Stimulated activated CD8-positive, alpha-beta memory T cell treated with anti-CD3 and anti-CD28 coated beads, Interleukin-15, amount 100 ng/mL, for 24 hours (primary cell): ENCODE data around the gene TKT.
"Not testable (repeated sequence)": the region's sequence is repeated elsewhere in the genome, so short reads cannot be mapped to it uniquely, and the experiment has no call there.

Experiments
- DNase-seq: peaks from one replicate; pipeline ENCODE4 v3.0.0-alpha.2; 2020; ENCODE audit warnings: low read depth

TKT gene

GRCh38 chr3:53255775-53256703 is at the start of gene TKT:
Gene TKT (minus strand): TSS chr3:53256022. CDS start chr3:53255942, 80 bp downstream.
- DNase-seq = peak; percentile 58

GRCh38 chr3:53303957-53304356 is 48.1 kb upstream of the TKT start:
- DNase-seq = no peak

GRCh38 chr3:53303549-53303948 is 47.7 kb upstream of the TKT start:
- no peak for DNase-seq

- DNase-seq = no peak
Measured at GRCh38 chr3:53300826-53301225, 45.0 kb upstream of the TKT start.

GRCh38 chr3:53299611-53300023 is 43.8 kb upstream of the TKT start:
- DNase-seq = not testable (repeated sequence)

- DNase-seq = no peak
Measured at GRCh38 chr3:53295410-53295809, 39.6 kb upstream of the TKT start.

GRCh38 chr3:53293867-53294266 is 38.0 kb upstream of the TKT start:
- no peak for DNase-seq

GRCh38 chr3:53288214-53288613 is 32.4 kb upstream of the TKT start:
- no peak for DNase-seq

GRCh38 chr3:53287131-53287629 is 31.4 kb upstream of the TKT start:
- no peak for DNase-seq

- DNase-seq = no peak
Measured at GRCh38 chr3:53286727-53287126, 30.9 kb upstream of the TKT start.

GRCh38 chr3:53282581-53282980 is 26.8 kb upstream of the TKT start:
- DNase-seq = no peak

- no peak for DNase-seq
Measured at GRCh38 chr3:53278667-53279066, 22.8 kb upstream of the TKT start.

GRCh38 chr3:53274938-53275605 is 19.2 kb upstream of the TKT start:
- no peak for DNase-seq

- DNase-seq = no peak
Measured at GRCh38 chr3:53273146-53273670, 17.4 kb upstream of the TKT start.

GRCh38 chr3:53269888-53270880 is 14.4 kb upstream of the TKT start:
- DNase-seq = no peak

- not testable (repeated sequence) for DNase-seq
Measured at GRCh38 chr3:53269193-53269592, 13.4 kb upstream of the TKT start.

GRCh38 chr3:53267766-53268165 is 11.9 kb upstream of the TKT start:
- DNase-seq = no peak

GRCh38 chr3:53264718-53265117 is 8.9 kb upstream of the TKT start:
- DNase-seq = no peak

- no peak for DNase-seq
Measured at GRCh38 chr3:53263907-53264306, 8.1 kb upstream of the TKT start.

GRCh38 chr3:53261712-53262111 is 5.9 kb upstream of the TKT start:
- DNase-seq = no peak

GRCh38 chr3:53260286-53260785 is 4.5 kb upstream of the TKT start:
- DNase-seq = no peak
